HepG2 (cell line): ENCODE measurements around the gene DLG3. TPM values are rescaled to one million over a fixed set of nuclear protein-coding genes. Genes with fewer than 3 reads are reported as not detected.
A peak's percentile ranks its signal among the peaks of the same experiment; 100 is the strongest.

Experiments
- ATAC-seq: fragments of 200-7000 bp; cut with Tn5 transposase; 3 replicates; pipeline ENCODE4 v1.9.1; 2020; ENCODE audit warnings: mild to moderate bottlenecking, moderate library complexity
- BruUV-seq: library from RNA; stranded (reverse); fragments of 400-500 nt; replicated peaks from 2 replicates; lab custom pipeline; 2021; lab: Mats Ljungman, UMichigan
- CTCF ChIA-PET: fragments of 300-600 bp; formaldehyde crosslinking; extraction: SDS; loops from one replicate; lab custom pipeline; 2021; ENCODE audit warnings: low total read pairs, inconsistent platforms, low intra/inter-chr PET ratio; lab: Yijun Ruan, JAX
- POLR2A ChIA-PET: fragments of 350-600 bp; sonication (Branson Sonifier 250); formaldehyde crosslinking; loops from one replicate; lab custom pipeline; 2020; ENCODE audit warnings: antibody characterized with exemption, inconsistent platforms; lab: Yijun Ruan, JAX
- DNase-seq: peaks from one replicate; pipeline ENCODE4 v3.0.0-alpha.2; 2015; ENCODE audit warnings: low spot score
- FAIRE-seq: peaks from 3 replicates; lab custom pipeline; 2011; peaks lifted over from hg19 to GRCh38; lab: Jason Lieb, UNC
- H2AFZ ChIP-seq: one replicate; pipeline ENCODE4 v1.6.1; 2011; ENCODE audit warnings: low read length, inconsistent platforms
- H3K27ac ChIP-seq: fragments of 300-600 bp; 3 replicates; pipeline ENCODE4 v1.8.0; 2011; ENCODE audit warnings: mixed run types, mild to moderate bottlenecking, mixed read lengths, low read length, inconsistent platforms; ENCODE audit not compliant: insufficient read depth; ENCODE audit errors: extremely low read length
- H3K27me3 ChIP-seq, 2 experiments: fragments of 200-600 bp in 1 of 2; 2 replicates in 1 of 2; 3 replicates in 1 of 2; pipeline versions ENCODE4 v1.6.0 to v1.8.0; 2011; ENCODE audit warnings: low read length in 2 of 2, mild to moderate bottlenecking in 2 of 2, moderate library complexity in 2 of 2, inconsistent platforms in 1 of 2; ENCODE audit not compliant: insufficient read depth in 2 of 2, control insufficient read depth in 1 of 2
- H3K36me3 ChIP-seq, 2 experiments: fragments of 200-600 bp in 1 of 2; replicated peaks in 1 of 2; 2 replicates in 1 of 2; 3 replicates in 1 of 2; pipeline versions ENCODE4 v1.5.1 to v1.8.0; 2011; ENCODE audit warnings: low read length in 2 of 2, inconsistent platforms in 1 of 2; ENCODE audit not compliant: insufficient read depth in 2 of 2, control insufficient read depth in 1 of 2
- H3K4me1 ChIP-seq: 2 replicates; pipeline ENCODE4 v1.5.1; 2012; ENCODE audit warnings: low read length, inconsistent platforms; ENCODE audit not compliant: insufficient read depth
- H3K4me2 ChIP-seq: 2 replicates; pipeline ENCODE4 v1.6.0; 2011; ENCODE audit warnings: low read depth, low read length, inconsistent platforms
- H3K4me3 ChIP-seq, 3 experiments: fragments of 200-600 bp in 1 of 3; sonication (generic), shearing (Covaris generic) in 1 of 3; replicated peaks in 1 of 3; 2 replicates each; pipeline ENCODE4 v1.5.1; 2011 to 2016; ENCODE audit warnings: low read length in 3 of 3, inconsistent platforms in 2 of 3, low read depth in 2 of 3, mild to moderate bottlenecking in 2 of 3, control low read depth in 1 of 3, mixed read lengths in 1 of 3; ENCODE audit not compliant: insufficient read depth in 1 of 3
- H3K79me2 ChIP-seq: one replicate; pipeline ENCODE4 v1.6.1; 2011; ENCODE audit warnings: low read length, inconsistent platforms; ENCODE audit not compliant: insufficient read depth
- H3K9ac ChIP-seq: 2 replicates; pipeline ENCODE4 v1.6.0; 2011; ENCODE audit warnings: mild to moderate bottlenecking, low read depth, low read length, inconsistent platforms; ENCODE audit not compliant: insufficient read depth
- H3K9me3 ChIP-seq: 2 replicates; pipeline ENCODE4 v1.5.1; 2012; ENCODE audit warnings: mild to moderate bottlenecking, low read length
- H4K20me1 ChIP-seq: 2 replicates; pipeline ENCODE4 v1.6.0; 2011; ENCODE audit warnings: inconsistent platforms, mild to moderate bottlenecking, low read length, moderate library complexity; ENCODE audit not compliant: insufficient read depth
- BRD4 ChIP-seq: sonication (generic); formaldehyde crosslinking; IDR thresholded peaks from 2 replicates; pipeline ENCODE4 v1.4.0; 2020; ENCODE audit warnings: missing genetic modification reagents
- FOXO1 ChIP-seq: sonication (generic); formaldehyde crosslinking; IDR thresholded peaks from 2 replicates; pipeline ENCODE4 v1.4.0; 2020; ENCODE audit warnings: missing genetic modification reagents
- HNRNPLL ChIP-seq: fragments of 200-400 bp; formaldehyde crosslinking; IDR thresholded peaks from 2 replicates; pipeline ENCODE4 v1.6.1; 2017; ENCODE audit warnings: mild to moderate bottlenecking, low read depth, low read length; ENCODE audit not compliant: poor library complexity, severe bottlenecking
- HOXA3 ChIP-seq: sonication (generic); formaldehyde crosslinking; IDR thresholded peaks from 2 replicates; pipeline ENCODE4 v1.5.0; 2020; ENCODE audit warnings: missing genetic modification reagents
- RARG ChIP-seq: sonication (generic); formaldehyde crosslinking; IDR thresholded peaks from 2 replicates; pipeline ENCODE4 v1.4.0; 2020; ENCODE audit warnings: low read depth, mild to moderate bottlenecking, missing genetic modification reagents
- SMAD1 ChIP-seq: sonication (generic); formaldehyde crosslinking; IDR thresholded peaks from 2 replicates; pipeline ENCODE4 v1.4.0; 2020; ENCODE audit warnings: missing genetic modification reagents, low read depth, mild to moderate bottlenecking, borderline replicate concordance
- TCF12 ChIP-seq, 2 experiments: fragments of 450-650 bp in 1 of 2; sonication (generic) in 1 of 2; formaldehyde crosslinking in 1 of 2; IDR thresholded peaks; 2 replicates each; pipeline versions ENCODE4 v1.6.1 to v1.8.0; 2017 to 2022; ENCODE audit warnings: antibody characterized with exemption in 1 of 2, mild to moderate bottlenecking in 1 of 2, missing genetic modification reagents in 1 of 2, moderate library complexity in 1 of 2
- THAP11 ChIP-seq: IDR thresholded peaks from 2 replicates; pipeline ENCODE4 v1.6.1; 2016; ENCODE audit warnings: missing biosample characterization, missing genetic modification reagents
- TP53 ChIP-seq: sonication (generic); formaldehyde crosslinking; conservative IDR thresholded peaks from 2 replicates; pipeline ENCODE4 v1.4.0; 2020; ENCODE audit warnings: missing genetic modification reagents
- ZBTB20 ChIP-seq: sonication (generic); formaldehyde crosslinking; IDR thresholded peaks from 2 replicates; pipeline ENCODE4 v1.8.1; 2023; ENCODE audit warnings: missing genetic modification reagents, low read depth, mild to moderate bottlenecking, borderline replicate concordance
- ZFP36L1 ChIP-seq: sonication (generic); formaldehyde crosslinking; IDR thresholded peaks from 2 replicates; pipeline ENCODE4 v1.8.0; 2022; ENCODE audit warnings: mild to moderate bottlenecking, missing genetic modification reagents, moderate library complexity
- ZFP62 ChIP-seq: sonication (generic); formaldehyde crosslinking; IDR thresholded peaks from 2 replicates; pipeline ENCODE4 v1.4.0; 2020; ENCODE audit warnings: missing genetic modification reagents
- ZNF121 ChIP-seq: sonication (generic); formaldehyde crosslinking; IDR thresholded peaks from 2 replicates; pipeline ENCODE4 v1.5.0; 2020; ENCODE audit warnings: mild to moderate bottlenecking, missing genetic modification reagents
- ZNF143 ChIP-seq: sonication (generic); formaldehyde crosslinking; IDR thresholded peaks from 2 replicates; pipeline ENCODE4 v1.4.0; 2020; ENCODE audit warnings: missing genetic modification reagents
- ZNF451 ChIP-seq: sonication (generic); formaldehyde crosslinking; IDR thresholded peaks from 2 replicates; pipeline ENCODE4 v1.5.0; 2020; ENCODE audit warnings: mild to moderate bottlenecking, missing genetic modification reagents
- ZNF580 ChIP-seq: IDR thresholded peaks from 2 replicates; pipeline ENCODE4 v1.6.1; 2016; ENCODE audit warnings: low read depth, borderline replicate concordance
- WGBS: methylation state at CpG from one replicate; pipeline ENCODE4 v1.1.6; 2017; ENCODE audit warnings: low lambda C conversion rate; 5-methylcytosine and 5-hydroxymethylcytosine counted together
- in situ Hi-C: cut with HindIII; loops from 2 replicates; pipeline ENCODE4 v1.10.0; 2017; ENCODE audit warnings: low pct_unique_long_range_greater_than_20kb; ENCODE audit not compliant: extremely low pct_ligation_motif_present
- intact Hi-C: fragments of 100-400 bp; cut with micrococcal nuclease; formaldehyde crosslinking; loops from one replicate; pipeline ENCODE4 v1.10.0; 2022; ENCODE audit not compliant: unreplicated experiment
- polyA plus RNA-seq, 8 experiments: library from polyadenylated mRNA; depleted of rRNA in 3 of 8; stranded (reverse) in 7 of 8; unstranded in 1 of 8; fragments of >200 nt; fragmentation: Illumina TruSeq in 4 of 8; extraction: Trizol in 4 of 8; gene quantifications; 2 replicates each; pipeline versions ENCODE4 v1.2.1 to v1.2.3, GENCODE V29; 2011 to 2016; ENCODE audit warnings: low read depth in 4 of 8, missing spikeins in 1 of 8, mixed read lengths in 1 of 8; ENCODE audit not compliant: insufficient read depth in 1 of 8
- total RNA-seq, 5 experiments: library from RNA; depleted of rRNA; stranded (reverse); fragments of >200 nt; fragmentation: Illumina TruSeq; extraction: Trizol; gene quantifications; 2 replicates each; pipeline ENCODE4 v1.2.3, GENCODE V29; 2016; ENCODE audit warnings: low read depth in 1 of 5
- TF ChIP-seq, protein P1 (sequence below): sonication (generic); formaldehyde crosslinking; IDR thresholded peaks from 2 replicates; pipeline ENCODE4 v1.4.0; 2020; ENCODE audit warnings: missing genetic modification reagents
- TF ChIP-seq, protein P2 (sequence below): IDR thresholded peaks from 2 replicates; pipeline ENCODE4 v1.4.0; 2020; ENCODE audit warnings: mild to moderate bottlenecking, missing genetic modification reagents

DLG3 gene
- total and polyA plus RNA-seq, 2 of the 13 experiments (the other 11 are each of a cell fraction or from before 2014, with no cell fraction given), result 9.9 to 19.4 TPM

DNA sequence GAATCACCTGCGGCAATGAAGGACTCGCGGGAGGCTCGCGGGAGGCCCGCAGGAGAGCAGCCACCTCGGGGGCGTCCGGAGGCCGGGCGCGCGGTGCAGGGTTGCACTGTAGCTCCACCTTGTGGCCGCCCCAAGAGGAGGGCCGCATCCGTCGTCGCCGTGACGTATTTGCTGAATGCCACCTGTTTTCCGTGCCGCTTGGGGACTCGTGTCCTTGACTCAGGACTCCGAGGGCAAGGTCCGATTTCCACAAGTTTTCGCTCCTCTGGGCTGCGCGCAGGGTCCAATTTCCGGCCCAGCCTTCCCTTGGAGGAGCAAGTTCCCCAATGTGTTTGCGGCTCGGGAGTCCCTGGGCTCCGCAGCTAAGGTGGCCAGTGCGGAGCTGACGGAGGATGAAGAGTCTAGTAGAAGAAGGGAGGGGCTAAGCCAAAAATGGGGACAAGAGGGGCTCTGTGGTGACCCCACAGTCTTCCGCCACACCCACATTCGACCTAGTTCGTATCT lies 10.7 kb upstream of the DLG3 start (continued):
- TF ChIP-seq, protein P1, sequence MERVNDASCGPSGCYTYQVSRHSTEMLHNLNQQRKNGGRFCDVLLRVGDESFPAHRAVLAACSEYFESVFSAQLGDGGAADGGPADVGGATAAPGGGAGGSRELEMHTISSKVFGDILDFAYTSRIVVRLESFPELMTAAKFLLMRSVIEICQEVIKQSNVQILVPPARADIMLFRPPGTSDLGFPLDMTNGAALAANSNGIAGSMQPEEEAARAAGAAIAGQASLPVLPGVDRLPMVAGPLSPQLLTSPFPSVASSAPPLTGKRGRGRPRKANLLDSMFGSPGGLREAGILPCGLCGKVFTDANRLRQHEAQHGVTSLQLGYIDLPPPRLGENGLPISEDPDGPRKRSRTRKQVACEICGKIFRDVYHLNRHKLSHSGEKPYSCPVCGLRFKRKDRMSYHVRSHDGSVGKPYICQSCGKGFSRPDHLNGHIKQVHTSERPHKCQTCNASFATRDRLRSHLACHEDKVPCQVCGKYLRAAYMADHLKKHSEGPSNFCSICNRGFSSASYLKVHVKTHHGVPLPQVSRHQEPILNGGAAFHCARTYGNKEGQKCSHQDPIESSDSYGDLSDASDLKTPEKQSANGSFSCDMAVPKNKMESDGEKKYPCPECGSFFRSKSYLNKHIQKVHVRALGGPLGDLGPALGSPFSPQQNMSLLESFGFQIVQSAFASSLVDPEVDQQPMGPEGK (CRISPR knock-in tag), result 0 out of 2 replicates have a peak, but pooled peaks have one; percentile 16
- TF ChIP-seq ZFP36L1 (CRISPR knock-in tag) (no peak), ZNF121 (no peak), HOXA3 (CRISPR knock-in tag) (peak; percentile 84), ZFP62 (no peak), SMAD1 (CRISPR knock-in tag) (no peak)

GRCh38 chrX:70434352-70434866 lies 10.2 kb upstream of the DLG3 start:
- Histone ChIP-seq H3K9me3 (no peaks in the 10 kb centered on the region), H3K9ac (peak overlapping the region; percentile 71), H3K36me3 (no peaks in the 10 kb centered on the region), H4K20me1 (no peaks in the 10 kb centered on the region), H2AFZ (peak overlapping the region; percentile 83), H3K27ac (peak overlapping the region; percentile 74), H3K4me2 (peak overlapping the region; percentile 82), H3K79me2 (no peaks in the 10 kb centered on the region), H3K4me1 (peaks cover 22% of the 10 kb centered on the region), H3K27me3 (no peaks in the 10 kb centered on the region), H3K4me3 (peak overlapping the region; percentile 71 to 80 (median 77); a peak in 5 of 6 replicates)
- DNase-seq, result peak; percentile 73
- no TSS peak for BruUV-seq
- ChIA-PET CTCF (no interaction called here), POLR2A (interaction anchor here (0.7 to 1.7 kb wide), 2 partner anchors 11 to 1184 kb away, joined by 4 to 9 read pairs; partner anchors contain the start of genes CXCR3 and GDPD2)
- WGBS, result no CpG with 5 or more reads among the region's 45 CpGs
- peak; percentile 90 for ATAC-seq
- intact Hi-C loops (loop anchor here (5.0 kb wide), 1 partner anchor 142 kb away; the partner anchor contains the start of gene KIF4A), in situ Hi-C loops (no loop called here)
- FAIRE-seq, result peak; percentile 55
- no peak for TF ChIP-seq RARG
- no peak for TF ChIP-seq ZNF451
- no peak for TF ChIP-seq BRD4
- TF ChIP-seq HNRNPLL, result peak; percentile 66
- no peak for TF ChIP-seq ZNF580 (CRISPR knock-in tag)
- peak; percentile 85 for TF ChIP-seq ZNF143 (CRISPR knock-in tag)
- no peak for TF ChIP-seq ZBTB20
- TF ChIP-seq, protein P2, sequence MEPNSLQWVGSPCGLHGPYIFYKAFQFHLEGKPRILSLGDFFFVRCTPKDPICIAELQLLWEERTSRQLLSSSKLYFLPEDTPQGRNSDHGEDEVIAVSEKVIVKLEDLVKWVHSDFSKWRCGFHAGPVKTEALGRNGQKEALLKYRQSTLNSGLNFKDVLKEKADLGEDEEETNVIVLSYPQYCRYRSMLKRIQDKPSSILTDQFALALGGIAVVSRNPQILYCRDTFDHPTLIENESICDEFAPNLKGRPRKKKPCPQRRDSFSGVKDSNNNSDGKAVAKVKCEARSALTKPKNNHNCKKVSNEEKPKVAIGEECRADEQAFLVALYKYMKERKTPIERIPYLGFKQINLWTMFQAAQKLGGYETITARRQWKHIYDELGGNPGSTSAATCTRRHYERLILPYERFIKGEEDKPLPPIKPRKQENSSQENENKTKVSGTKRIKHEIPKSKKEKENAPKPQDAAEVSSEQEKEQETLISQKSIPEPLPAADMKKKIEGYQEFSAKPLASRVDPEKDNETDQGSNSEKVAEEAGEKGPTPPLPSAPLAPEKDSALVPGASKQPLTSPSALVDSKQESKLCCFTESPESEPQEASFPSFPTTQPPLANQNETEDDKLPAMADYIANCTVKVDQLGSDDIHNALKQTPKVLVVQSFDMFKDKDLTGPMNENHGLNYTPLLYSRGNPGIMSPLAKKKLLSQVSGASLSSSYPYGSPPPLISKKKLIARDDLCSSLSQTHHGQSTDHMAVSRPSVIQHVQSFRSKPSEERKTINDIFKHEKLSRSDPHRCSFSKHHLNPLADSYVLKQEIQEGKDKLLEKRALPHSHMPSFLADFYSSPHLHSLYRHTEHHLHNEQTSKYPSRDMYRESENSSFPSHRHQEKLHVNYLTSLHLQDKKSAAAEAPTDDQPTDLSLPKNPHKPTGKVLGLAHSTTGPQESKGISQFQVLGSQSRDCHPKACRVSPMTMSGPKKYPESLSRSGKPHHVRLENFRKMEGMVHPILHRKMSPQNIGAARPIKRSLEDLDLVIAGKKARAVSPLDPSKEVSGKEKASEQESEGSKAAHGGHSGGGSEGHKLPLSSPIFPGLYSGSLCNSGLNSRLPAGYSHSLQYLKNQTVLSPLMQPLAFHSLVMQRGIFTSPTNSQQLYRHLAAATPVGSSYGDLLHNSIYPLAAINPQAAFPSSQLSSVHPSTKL, result no peak
- TF ChIP-seq TCF12 (IDR thresholded peaks at IDR 0.05), result no peak
- TF ChIP-seq TCF12 (CRISPR knock-in tag; IDR thresholded peaks at IDR 0.05), result no peak
- peak; percentile 93; the same call in 1 of the 2 replicates for TF ChIP-seq THAP11 (CRISPR knock-in tag)
- no peak for TF ChIP-seq TP53 (CRISPR knock-in tag)
- no peak for TF ChIP-seq FOXO1 (CRISPR knock-in tag)
